M059J (cell line): ENCODE results near the gene PTPRK. TPM values are rescaled to one million over a fixed set of nuclear protein-coding genes. Genes with fewer than 3 reads are reported as not detected.

Experiments
- DNase-seq: peaks from one replicate; pipeline ENCODE4 v3.0.0-alpha.2; 2012; ENCODE audit warnings: low read depth
- total RNA-seq: library from RNA; depleted of rRNA; stranded (reverse); fragments of >200 nt; shearing (Covaris generic); gene quantifications from 2 replicates; pipeline ENCODE4 v1.2.3, GENCODE V29; 2014

PTPRK gene
- total RNA-seq, 1 experiment from 2014 or later = 71.7 TPM

- no peak for DNase-seq
Observed at GRCh38 chr6:128141932-128142331, 378.5 kb downstream of the PTPRK start.

GRCh38 chr6:128139519-128139918, 380.9 kb downstream of the PTPRK start:
- peak; percentile 80 for DNase-seq

- no peak for DNase-seq
Observed at GRCh38 chr6:128138694-128139093, 381.7 kb downstream of the PTPRK start.

- no peak for DNase-seq
Observed at GRCh38 chr6:128135325-128135724, 385.1 kb downstream of the PTPRK start.

- DNase-seq = peak; percentile 81
Observed at GRCh38 chr6:128131566-128131965, 388.8 kb downstream of the PTPRK start.

GRCh38 chr6:128131036-128131435, 389.4 kb downstream of the PTPRK start:
- DNase-seq = no peak

- DNase-seq = peak; percentile 9
Observed at GRCh38 chr6:128129679-128130078, 390.7 kb downstream of the PTPRK start.

GRCh38 chr6:128127650-128128049, 392.7 kb downstream of the PTPRK start:
- no peak for DNase-seq

- DNase-seq = peak; percentile 81
Observed at GRCh38 chr6:128124713-128125112, 395.7 kb downstream of the PTPRK start.

GRCh38 chr6:128121610-128122009, 398.8 kb downstream of the PTPRK start:
- no peak for DNase-seq

GRCh38 chr6:128121190-128121589, 399.2 kb downstream of the PTPRK start:
- no peak for DNase-seq

GRCh38 chr6:128118401-128118800, 402.0 kb downstream of the PTPRK start:
- DNase-seq = peak; percentile 83

- no peak for DNase-seq
Observed at GRCh38 chr6:128117916-128118315, 402.5 kb downstream of the PTPRK start.

GRCh38 chr6:128114164-128114563, 406.2 kb downstream of the PTPRK start:
- DNase-seq = no peak

- no peak for DNase-seq
Observed at GRCh38 chr6:128112494-128112893, 407.9 kb downstream of the PTPRK start.

GRCh38 chr6:128111096-128111495, 409.3 kb downstream of the PTPRK start:
- peak; percentile 10 for DNase-seq

- no peak for DNase-seq
Observed at GRCh38 chr6:128107682-128108081, 412.7 kb downstream of the PTPRK start.

GRCh38 chr6:128099571-128100197, 420.7 kb downstream of the PTPRK start:
- no peak for DNase-seq

GRCh38 chr6:128098000-128098581, 422.3 kb downstream of the PTPRK start:
- peak; percentile 8 for DNase-seq

GRCh38 chr6:128097009-128097408, 423.4 kb downstream of the PTPRK start:
- no peak for DNase-seq

GRCh38 chr6:128095362-128095761, 425.0 kb downstream of the PTPRK start:
- peak; percentile 30 for DNase-seq

- peak; percentile 4 for DNase-seq
Observed at GRCh38 chr6:128079021-128079420, 441.4 kb downstream of the PTPRK start.

- DNase-seq = no peak
Observed at GRCh38 chr6:128078276-128078675, 442.1 kb downstream of the PTPRK start.

GRCh38 chr6:128076843-128077242, 443.6 kb downstream of the PTPRK start:
- no peak for DNase-seq
